ENCODE data around the gene LDLRAD4.

Gene LDLRAD4

GRCh38 chr18:13612196-13612997 lies 393.8 kb downstream of the LDLRAD4 start:
- DNase-seq, result no peak

- DNase-seq, result no peak
These were observed 394.5 kb downstream of the LDLRAD4 start for GRCh38 chr18:13613099-13613498.

- DNase-seq, result no peak
These were observed 395.3 kb downstream of the LDLRAD4 start for GRCh38 chr18:13613591-13614501.

GRCh38 chr18:13614641-13615288 lies 396.2 kb downstream of the LDLRAD4 start:
- no peak for DNase-seq

GRCh38 chr18:13615432-13615861 lies 396.9 kb downstream of the LDLRAD4 start:
- DNase-seq, result no peak

- no peak for DNase-seq
These were observed 397.5 kb downstream of the LDLRAD4 start for GRCh38 chr18:13616041-13616440.

GRCh38 chr18:13616525-13617035 lies 398.0 kb downstream of the LDLRAD4 start:
- DNase-seq, result no peak

GRCh38 chr18:13617826-13618515 lies 399.4 kb downstream of the LDLRAD4 start:
- no peak for DNase-seq

GRCh38 chr18:13618760-13619438 lies 400.3 kb downstream of the LDLRAD4 start:
- DNase-seq, result no peak

- no peak for DNase-seq
These were observed 401.1 kb downstream of the LDLRAD4 start for GRCh38 chr18:13619505-13620205.

GRCh38 chr18:13620206-13620672 lies 401.7 kb downstream of the LDLRAD4 start:
- DNase-seq, result no peak

GRCh38 chr18:13620818-13621445 lies 402.4 kb downstream of the LDLRAD4 start:
- no peak for DNase-seq

- DNase-seq, result no peak
These were observed 402.9 kb downstream of the LDLRAD4 start for GRCh38 chr18:13621446-13621849.

- DNase-seq, result no peak
These were observed 403.5 kb downstream of the LDLRAD4 start for GRCh38 chr18:13621886-13622619.

- no peak for DNase-seq
These were observed 404.2 kb downstream of the LDLRAD4 start for GRCh38 chr18:13622751-13623150.

- no peak for DNase-seq
These were observed 404.8 kb downstream of the LDLRAD4 start for GRCh38 chr18:13623348-13623747.

GRCh38 chr18:13623871-13624270 lies 405.3 kb downstream of the LDLRAD4 start:
- DNase-seq, result no peak

- no peak for DNase-seq
These were observed 406.1 kb downstream of the LDLRAD4 start for GRCh38 chr18:13624563-13625237.

- no peak for DNase-seq
These were observed 406.8 kb downstream of the LDLRAD4 start for GRCh38 chr18:13625355-13625754.
